Activated CD4-positive, alpha-beta T cell treated with anti-CD3 and anti-CD28 coated beads, Interleukin-2, Interleukin-4, amounts not matched to agents 100 ng/mL and 50 ng/mL, durations not matched to agents 16 hours and 8 hours (primary cell): ENCODE measurements around the gene GPC4.

ENCODE experiments used
- DNase-seq: peaks from one replicate; pipeline ENCODE4 v3.0.0-alpha.2; 2020; ENCODE audit warnings: low spot score

GPC4 gene

DNA sequence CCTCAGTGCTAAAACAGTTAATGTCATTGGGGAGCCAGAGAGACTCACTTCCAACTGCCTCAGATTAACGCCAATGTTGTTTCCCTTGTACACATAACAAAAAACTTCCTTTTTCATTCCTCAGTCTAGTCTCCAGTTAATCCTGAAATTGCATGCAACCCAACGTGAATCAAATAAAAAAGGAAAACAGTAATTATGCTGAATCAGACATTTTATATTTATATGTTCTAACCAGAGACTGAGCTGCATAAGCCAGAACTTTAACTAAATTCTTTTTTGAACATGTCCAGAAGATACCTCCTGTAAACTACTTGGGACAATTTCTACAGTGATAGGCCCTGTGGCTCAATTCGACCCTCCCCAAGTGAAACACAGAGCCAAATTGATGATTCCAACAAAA lies 4.7 kb downstream of the GPC4 start:
- DNase-seq: no peak

DNA sequence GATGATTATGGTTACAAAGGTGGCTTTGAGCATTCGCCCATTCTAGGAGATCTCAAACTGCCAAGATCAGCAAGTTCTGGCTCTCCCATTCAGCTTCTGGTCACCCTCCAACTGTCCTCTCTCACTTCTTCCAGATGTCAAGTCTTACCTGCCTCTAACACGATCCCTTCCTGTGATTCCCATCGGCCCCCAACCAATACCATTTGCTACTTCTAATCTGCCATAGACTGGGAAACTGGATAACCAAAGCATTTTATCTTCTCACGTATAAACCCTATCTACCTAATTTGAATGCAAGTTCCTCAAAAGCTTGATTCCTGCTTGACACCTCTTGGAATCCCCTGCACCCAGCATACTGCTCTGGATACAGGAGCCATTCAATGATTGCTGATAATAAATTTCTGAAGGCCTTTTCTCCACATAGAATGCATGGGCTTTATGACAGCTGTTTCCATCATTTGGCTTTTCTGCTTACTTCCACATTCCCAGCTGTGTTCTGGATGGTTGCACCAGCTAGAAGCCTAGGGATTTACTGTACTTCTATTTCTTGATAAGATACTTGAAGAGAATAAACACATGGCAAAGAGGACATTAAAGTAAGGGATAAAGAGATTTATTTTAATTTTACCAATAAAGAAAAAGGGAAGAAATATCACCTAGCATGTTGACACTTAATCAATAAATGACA lies 9.6 kb downstream of the GPC4 start:
- no peak for DNase-seq

DNA sequence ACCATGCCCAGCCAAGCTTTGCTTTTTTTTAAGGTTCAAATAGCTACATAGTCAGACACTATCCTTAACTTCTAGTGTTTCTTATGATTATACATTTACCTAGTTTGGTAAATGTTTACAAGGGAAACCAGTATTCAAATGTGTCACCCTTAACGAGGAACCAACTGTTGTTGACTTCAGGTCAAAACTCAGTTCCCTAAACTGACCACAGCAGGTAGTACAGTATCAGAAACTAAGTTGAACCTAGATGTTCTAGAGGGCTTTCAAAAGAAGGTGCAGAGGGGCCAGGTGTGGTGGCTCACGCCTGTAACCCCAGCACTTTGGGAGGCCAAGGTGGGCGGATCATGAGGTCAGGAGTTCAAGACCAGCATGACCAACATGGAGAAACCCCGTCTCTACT lies 11.3 kb downstream of the GPC4 start:
- DNase-seq: no peak

DNA sequence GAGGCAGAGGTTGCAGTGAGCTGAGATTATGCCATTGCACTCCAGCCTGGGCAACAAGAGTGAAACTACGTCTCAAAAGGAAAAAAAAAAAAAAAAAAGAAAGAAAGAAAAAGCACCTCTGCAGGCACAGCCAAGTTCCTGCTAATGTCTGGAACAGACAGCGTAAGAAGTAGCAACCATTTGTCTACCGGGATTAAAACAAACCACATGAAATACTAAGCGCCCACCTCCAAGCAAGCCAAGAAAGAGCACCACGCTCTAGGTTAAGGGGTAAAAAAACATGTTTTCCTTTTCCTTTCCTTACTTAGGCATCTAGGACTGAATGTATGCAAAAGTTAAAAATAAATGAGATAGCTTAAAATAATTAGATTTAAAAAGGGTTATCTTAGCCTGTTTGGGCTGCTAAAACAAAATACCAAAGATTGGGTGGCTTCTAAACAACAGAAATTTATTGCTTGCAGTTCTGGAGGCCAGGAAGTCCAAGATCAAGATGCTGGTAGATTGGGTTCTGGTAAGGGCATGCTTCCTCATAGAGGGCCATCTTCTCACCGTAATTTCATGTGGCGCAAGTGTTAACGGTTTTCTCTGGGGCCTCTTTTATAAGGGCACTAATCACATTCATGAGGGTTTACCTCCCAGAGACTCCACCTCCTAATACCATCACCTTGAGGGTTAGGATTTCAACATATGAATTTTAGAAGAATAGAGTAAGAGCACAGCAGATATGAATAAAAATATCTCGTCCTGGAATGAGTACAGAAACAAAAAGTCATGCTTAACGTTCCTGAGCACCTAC lies 12.3 kb downstream of the GPC4 start:
- no peak for DNase-seq

DNA sequence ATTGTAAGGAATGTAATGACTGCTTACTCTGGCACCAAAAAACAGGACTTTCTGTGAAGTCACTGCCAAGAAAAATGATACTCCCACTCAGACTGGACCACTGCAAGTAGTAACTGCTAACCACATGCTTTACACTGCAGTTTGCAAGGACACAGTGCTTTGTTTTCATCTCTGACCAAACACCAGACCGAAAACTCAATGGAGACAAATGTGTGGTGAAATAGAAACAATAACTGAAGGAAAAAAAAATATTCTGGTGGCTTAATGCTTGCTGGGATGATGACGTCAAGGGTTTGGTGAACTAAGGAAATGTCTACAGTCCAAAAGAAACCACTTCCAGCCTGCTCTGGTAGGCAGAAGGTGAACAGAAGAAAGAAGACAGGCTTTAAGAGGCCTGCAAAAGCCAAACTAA lies 13.2 kb downstream of the GPC4 start:
- DNase-seq: no peak

DNA sequence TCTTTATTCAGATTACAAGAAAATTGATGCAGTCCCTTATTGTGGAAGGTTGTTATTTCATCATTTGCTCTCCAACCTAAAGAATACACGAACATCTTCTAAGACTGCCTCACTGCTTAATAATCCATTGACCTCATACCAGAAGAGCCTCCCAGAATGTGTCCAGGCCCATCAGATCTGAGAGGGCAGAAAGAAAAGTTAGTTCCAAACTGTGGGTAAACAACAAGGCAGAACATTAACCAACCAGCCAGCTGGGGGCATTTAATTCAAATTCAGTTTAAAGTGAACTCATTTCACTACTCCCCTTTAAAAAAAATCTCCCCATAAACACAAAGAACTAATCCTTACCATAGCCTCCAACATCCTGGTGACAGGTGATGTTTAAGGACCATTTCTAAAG lies 13.8 kb downstream of the GPC4 start:
- DNase-seq: no peak

DNA sequence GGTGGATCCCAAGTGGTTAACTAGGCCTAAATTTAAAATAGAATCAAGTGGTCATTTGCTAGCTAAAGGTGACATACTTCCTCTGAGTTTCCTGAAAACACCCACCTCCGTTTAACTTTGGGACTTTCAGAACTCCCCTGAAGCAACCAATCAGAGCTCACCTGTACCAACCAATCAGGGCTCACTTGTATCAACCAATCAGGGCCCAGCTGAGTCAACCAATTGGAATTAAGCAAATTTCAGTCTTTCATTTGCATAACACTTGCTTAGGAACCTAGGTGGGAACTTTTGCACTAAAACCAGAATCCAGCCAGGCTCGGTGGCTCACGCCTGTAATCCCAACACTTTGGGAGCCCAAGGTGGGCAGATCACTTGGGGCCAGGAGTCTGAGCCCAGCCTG lies 15.9 kb downstream of the GPC4 start:
- no peak for DNase-seq

DNA sequence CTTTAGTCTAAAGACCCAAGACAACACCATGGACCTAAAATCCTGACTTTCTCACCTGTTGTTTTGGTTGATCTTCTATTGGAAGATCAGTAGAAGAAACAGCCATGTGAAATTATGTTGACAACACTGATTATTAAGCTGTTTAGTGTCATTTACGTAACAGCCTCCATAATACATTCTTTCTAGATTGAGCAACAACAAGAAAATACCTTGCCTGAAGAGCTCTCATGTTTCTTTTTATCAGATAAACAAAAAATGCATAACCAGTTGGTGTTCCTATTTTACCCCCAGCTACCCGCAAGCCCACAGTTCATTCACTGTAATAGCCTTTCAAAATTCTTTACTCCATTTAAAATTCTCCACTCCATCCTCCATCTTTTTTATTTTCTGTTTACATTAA lies 20.5 kb downstream of the GPC4 start:
- DNase-seq: no peak

DNA sequence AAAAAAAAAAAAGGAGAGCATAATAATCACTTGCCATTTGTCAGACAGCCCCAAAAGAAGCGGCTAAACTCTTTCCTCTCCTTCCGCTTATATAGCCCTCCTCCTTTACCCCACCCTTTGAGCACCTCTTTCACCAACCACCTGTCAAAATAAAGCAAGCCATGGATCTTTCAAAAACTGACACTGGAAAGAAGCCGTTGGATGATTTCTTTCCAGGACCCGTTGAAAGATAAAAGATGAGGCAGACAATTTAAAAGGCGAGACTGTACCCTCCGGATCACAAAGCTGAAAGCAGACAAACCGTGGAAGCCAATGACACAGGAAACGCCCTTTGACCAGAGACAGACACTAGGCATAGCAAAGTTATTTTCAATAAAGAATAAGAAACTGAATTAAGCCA lies 22.6 kb downstream of the GPC4 start:
- no peak for DNase-seq

DNA sequence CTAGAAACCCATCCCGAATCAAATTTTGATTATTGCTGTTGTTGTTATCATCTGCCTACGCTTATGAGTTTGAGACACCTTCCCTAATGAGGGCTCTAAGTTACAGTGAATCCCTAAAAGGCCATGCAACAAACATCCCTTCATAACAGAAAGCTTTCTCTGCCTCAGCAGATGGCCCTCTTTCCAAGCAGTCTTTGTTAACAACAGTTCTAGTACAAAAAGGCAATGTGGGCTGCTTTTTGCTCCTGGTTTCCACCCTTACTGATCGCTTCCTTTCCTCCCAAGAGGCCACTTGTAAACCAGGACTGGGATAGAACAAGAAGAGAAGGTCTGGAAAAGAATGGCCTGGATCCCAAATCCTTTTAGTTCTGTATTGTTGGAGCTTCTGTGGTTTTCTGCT lies 24.2 kb downstream of the GPC4 start:
- no peak for DNase-seq

DNA sequence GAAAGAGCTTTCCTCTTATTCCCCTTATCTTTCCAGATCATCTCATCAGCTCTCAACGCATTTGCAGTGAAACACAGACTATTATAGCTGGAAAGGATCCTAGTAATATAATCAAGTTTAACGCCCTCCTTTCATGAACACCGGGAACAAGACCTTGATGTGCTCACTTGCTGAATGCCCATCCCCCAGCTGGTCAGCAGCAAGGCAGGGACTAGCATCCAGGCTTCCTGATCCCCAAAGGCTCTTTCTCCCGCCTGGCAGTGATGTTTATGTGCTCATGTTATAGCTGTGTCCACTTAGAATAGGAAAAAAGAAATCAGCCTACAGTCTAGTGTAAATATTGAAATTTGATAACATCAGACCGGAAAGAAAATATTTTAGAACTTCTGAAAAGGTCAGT lies 24.6 kb downstream of the GPC4 start:
- DNase-seq: no peak

DNA sequence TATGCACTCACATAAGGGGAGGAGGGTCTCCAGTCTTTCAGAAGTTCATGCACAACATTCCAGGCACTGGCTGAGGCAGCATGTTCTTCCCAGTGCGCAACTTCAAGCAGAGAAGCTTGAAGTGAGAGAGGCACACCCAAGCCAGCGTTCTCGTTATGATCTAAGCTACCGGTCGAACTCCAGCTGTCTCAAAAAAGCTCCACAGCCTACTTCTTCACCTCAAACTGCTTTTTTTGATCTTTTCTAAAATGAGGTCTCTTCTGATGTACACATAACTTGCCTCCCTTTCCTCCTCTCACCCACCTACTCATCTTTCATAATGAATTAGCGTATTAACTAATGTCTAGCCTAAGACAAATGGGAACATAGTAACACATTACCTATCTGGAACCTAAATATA lies 25.3 kb downstream of the GPC4 start:
- no peak for DNase-seq

DNA sequence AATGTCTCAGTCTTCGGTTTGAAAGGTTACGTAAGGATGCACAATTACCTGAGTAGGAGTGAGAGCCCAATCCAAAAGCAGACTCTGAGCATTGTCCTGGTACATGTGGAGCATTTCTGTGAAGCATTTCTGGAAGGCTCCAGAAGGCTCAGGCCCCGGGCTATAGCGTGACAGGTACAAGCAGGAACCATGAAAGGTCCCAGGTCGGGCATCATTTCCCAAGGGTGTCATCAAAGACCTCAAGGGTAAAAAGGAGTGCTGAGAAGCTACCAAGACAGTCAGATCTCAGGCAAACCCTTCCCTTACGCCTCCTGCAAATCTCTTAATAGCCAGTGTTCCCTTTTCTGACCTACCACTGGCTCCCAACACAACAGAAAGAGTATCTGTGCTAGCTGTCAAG lies 30.8 kb downstream of the GPC4 start:
- DNase-seq: no peak

DNA sequence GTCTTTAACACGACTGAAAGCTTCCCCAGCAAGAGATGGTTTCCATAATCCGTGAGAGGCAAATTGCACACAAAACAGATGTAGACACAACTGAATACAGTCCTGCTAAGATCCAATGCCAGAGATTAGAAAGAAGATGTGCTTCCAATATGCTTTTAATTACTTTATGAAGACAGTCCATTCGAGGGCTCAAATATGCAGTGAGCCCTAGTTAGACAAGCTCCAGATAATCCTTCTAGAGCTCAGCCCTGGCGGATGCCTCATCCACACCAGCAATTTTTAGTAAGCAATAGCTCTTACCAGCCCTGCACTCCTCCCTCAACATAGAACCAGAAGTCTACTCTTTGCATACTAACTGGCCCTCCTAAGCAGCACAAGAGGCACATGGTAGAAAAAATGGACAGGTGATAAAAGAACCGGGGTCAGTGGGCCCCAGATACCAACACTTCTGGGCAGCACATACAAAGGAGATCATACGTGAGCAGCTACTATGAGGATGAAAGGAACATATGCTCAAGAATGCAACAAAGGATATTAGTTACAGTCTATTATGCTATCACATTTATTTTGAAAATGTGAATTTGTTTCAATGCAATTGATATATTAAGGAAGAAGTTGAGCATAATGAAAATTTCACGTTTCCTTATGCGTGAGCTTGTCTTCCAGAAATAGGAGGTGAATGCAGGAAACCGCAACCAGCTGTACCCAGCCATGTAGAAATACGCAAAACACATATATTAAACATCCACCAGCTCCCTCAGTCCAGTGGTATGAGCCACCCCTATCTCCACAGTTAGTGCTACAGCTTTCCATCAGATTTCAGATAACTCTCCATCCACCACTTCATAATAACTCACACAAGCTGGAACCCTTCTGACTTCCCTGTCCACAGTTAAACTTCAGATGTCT lies 34.3 kb downstream of the GPC4 start:
- DNase-seq: no peak

DNA sequence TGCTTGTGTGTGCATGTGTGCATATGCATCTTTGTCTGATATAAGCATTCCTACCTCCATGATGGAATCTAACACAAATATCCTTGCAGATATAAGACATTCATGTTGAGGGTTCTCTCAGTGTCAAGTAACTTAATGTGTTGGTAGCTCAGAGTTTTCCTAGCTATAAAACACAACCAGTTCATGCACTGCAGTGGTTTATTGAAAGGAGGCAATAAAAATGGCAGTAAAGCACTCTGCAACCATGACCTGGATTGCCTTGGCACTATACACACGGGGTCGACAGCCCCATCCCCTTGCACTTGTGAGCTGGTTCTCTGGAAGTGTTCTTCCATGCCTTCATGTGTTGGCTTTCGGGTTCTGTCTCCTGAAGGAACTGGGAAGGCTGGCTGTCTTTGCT lies 38.9 kb downstream of the GPC4 start:
- DNase-seq: no peak

DNA sequence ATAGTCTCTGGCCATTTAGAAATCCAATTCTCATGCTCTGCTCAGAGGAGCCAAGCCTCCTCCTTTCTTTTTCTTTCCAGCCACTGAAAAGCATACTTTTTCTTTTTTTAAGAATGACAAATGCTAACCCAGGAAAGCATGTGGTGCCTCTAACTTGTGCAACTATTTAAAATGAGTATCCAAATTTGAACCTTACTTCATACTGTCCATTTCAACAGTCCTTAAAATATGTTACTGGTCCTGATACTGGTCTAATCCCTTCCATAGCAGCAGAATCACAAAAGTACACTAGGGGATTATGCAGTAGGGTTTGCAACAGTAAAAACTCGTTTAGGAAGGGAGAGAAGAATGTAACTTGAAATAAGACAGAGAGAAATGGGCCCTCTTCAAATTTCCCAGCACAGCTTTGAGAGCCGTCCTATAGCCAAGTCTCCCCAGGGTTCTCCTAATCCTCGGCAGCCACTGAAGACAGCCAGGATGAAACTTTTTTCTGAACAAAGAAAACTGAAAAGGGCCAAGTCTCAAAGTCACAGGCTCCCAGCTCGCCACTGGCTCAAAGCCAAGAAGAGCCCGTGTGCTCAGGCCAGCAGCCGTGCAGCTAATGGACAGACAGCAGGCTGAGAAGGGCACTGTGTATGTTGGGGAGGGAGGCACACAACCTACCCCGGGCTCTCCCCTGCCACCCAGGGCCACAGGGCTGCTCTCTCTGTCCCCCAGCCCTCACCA lies 39.5 kb downstream of the GPC4 start:
- no peak for DNase-seq

DNA sequence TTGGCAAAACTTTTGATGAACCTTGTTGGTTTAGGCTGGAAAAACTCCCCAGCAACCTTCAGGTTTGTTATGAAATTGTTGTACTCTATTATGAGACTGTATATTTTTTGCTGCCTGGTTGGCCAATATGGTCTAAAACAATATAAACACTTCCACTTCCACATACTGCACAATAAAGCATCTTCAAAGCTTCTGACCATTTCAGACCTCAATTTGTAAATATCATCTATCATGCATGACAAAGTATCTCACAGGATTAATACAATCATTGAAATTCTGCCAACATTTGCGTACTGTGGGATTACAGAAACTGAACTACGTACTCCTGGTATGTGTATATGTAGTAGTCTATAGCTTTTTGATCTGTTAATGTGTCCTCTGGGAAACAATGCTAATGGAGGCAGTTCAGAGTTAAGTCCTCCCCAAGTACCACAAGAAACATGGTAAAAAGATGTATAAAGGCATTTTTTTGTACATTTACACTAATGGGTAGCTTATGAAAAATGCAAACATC lies 40.4 kb downstream of the GPC4 start:
- no peak for DNase-seq

DNA sequence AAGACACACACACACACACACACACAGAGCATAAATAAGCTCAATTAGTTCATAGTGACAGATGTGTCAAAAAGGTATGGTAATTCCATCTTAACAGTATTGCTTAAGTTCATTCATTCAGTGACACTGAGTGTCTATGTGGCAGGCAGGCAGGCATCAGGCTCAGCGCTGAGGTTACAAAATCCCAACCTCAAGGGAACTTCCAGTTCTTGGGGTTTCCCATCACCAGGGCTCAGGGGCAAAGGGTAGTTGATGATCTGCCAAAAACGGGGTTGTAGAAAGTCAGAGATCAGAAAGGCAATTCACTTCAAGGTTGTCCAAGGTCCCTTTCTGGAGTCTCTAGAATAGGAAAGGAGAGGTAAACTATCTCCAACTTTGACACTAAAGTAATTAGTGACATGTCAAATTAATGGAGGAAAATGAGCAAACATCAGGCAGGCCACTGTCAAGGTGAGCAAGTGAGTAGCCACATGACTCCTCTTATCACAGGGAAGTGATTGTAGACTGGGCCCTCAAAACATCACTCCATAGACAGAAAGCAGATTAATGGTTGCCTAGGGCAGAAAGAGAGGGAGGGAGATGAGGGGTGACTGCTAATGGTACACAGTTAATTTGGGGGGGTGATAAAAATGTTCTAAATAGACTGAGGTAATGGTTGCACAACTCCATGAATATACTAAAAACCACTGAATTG lies 41.8 kb downstream of the GPC4 start:
- no peak for DNase-seq

DNA sequence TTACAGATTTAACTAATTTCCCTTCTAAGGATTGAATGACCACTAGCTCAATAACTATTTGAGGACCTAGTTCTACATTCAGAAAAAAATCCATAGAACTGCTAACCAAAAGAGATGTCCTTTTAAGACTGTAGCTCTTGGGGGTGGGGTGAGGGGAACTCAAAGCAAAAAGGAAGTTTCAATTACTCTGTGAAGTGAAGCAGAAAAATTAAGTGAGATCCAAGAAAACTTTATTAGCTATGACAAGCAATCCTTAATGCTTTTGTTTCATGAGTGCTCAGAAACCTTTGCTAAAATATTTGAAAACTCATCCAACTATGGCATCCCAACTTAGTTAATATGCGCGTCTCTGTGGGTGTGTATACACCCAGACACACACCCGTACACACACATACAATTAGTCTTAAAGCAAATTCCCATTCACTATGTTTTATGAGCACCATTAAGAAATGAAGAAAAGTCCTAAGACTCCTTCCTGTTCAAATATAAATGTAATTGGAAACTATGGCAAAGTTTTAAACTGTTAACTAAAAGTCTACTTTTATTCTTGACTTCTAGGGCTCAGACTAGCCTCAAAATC lies 44.5 kb downstream of the GPC4 start:
- DNase-seq: no peak

DNA sequence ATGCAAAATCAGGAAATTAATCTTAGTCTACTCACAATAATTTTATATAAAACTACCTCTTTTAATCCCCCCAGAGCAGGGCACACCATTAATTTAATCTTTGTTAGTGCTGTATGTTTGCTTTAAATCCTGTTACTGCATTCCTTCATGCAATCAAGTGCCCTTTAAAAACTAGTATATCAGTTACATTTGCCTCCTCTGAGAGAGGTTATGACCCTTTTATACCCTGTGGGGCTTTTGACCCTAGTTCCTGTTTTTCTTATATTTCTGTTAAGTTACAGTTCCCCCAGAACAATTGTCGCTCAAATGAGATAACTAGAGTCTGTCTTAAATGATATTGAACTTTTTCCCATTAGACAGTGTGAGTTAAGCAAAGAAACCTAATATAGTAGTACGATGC lies 46.2 kb downstream of the GPC4 start:
- DNase-seq: no peak

DNA sequence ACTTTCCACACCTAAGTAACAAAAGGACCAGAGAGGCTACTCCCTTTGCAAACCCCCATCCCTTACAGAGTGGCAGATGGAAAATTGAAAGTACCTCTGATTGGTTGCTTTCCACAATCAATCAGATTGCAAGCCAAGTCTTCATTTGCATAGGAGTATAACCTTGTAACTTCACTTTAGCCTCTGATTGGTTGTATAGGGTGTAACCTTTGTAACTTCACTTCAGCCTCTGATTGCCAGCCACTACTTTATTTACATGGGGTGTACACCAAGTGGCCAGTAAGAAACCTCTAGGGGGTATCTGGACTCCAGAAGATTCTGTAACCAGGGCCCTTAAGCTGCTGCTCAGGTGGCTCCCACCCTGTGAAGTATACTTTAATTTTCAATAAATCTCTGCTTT lies 48.6 kb downstream of the GPC4 start:
- no peak for DNase-seq
